Stimulated activated CD4-positive, alpha-beta T cell treated with anti-CD3 and anti-CD28 coated beads, Interleukin-2, amount 100 ng/mL, for 48 hours (primary cell): Measurements from ENCODE around the gene LENG8.
A peak's percentile ranks its signal among the peaks of the same experiment; 100 is the strongest.
"Not testable (repeated sequence)": the region's sequence is repeated elsewhere in the genome, so short reads cannot be mapped to it uniquely, and the experiment has no call there.

ENCODE experiments used
- DNase-seq, 2 donors: peaks; one replicate each; pipeline ENCODE4 v3.0.0-alpha.2; 2020

The LENG8 gene

GRCh38 chr19:54462655-54463530, 13.9 kb downstream of the LENG8 start:
- DNase-seq: peak; percentile 50 to 59

- peak; percentile 96 to 97 for DNase-seq
These were observed 14.6 kb downstream of the LENG8 start, which contains the start of gene LENG9 for GRCh38 chr19:54463531-54464043. Gene LENG9, minus strand, starts transcription at chr19:54463778. Its CDS starts 252 bp downstream, at chr19:54463526.

- peak; percentile 81 to 85 for DNase-seq
These were observed 15.1 kb downstream of the LENG8 start for GRCh38 chr19:54464044-54464629.

- peak; percentile 73 to 77 for DNase-seq
These were observed 15.8 kb downstream of the LENG8 start for GRCh38 chr19:54464630-54465425.

GRCh38 chr19:54465426-54466109, 16.6 kb downstream of the LENG8 start:
- DNase-seq: no peak

GRCh38 chr19:54466110-54466480, 17.1 kb downstream of the LENG8 start:
- DNase-seq: not testable (repeated sequence)

GRCh38 chr19:54469496-54469934, 20.5 kb downstream of the LENG8 start:
- DNase-seq: no peak

GRCh38 chr19:54470276-54470887, 21.4 kb downstream of the LENG8 start:
- DNase-seq: no peak

- DNase-seq: no peak
These were observed 22.2 kb downstream of the LENG8 start for GRCh38 chr19:54470991-54471782.

GRCh38 chr19:54473071-54473891, 24.3 kb downstream of the LENG8 start, which contains the start of gene CDC42EP5:
Gene CDC42EP5, minus strand, starts transcription at chr19:54473296. Its CDS starts 7,749 bp downstream, at chr19:54465547.
- DNase-seq: no peak

- no peak for DNase-seq
These were observed 24.9 kb downstream of the LENG8 start for GRCh38 chr19:54473892-54474372.

GRCh38 chr19:54475706-54476105, 26.7 kb downstream of the LENG8 start:
- no peak for DNase-seq

GRCh38 chr19:54477650-54478049, 28.7 kb downstream of the LENG8 start:
- DNase-seq: no peak

GRCh38 chr19:54478677-54479266, 29.8 kb downstream of the LENG8 start:
- no peak for DNase-seq

- DNase-seq: no peak
These were observed 31.1 kb downstream of the LENG8 start for GRCh38 chr19:54480051-54480450.

- peak in 1 of 2 donors; percentile 34 for DNase-seq
These were observed 32.4 kb downstream of the LENG8 start for GRCh38 chr19:54481326-54481930.

- DNase-seq: no peak
These were observed 33.9 kb downstream of the LENG8 start for GRCh38 chr19:54482889-54483288.

GRCh38 chr19:54484451-54484850, 35.5 kb downstream of the LENG8 start:
- DNase-seq: no peak

- DNase-seq: no peak
These were observed 36.9 kb downstream of the LENG8 start for GRCh38 chr19:54485851-54486250.
